DND-41 (cell line): ENCODE results near the gene TNPO3.

ENCODE experiments used
- ATAC-seq: fragments of 200-7000 bp; cut with Tn5 transposase; 3 replicates; pipeline ENCODE4 v1.9.1; 2021; ENCODE audit warnings: low read depth; ENCODE audit not compliant: insufficient read depth
- DNase-seq: peaks from one replicate; pipeline ENCODE4 v3.0.0-alpha.2; 2020
- H2AFZ ChIP-seq: 2 replicates; pipeline ENCODE4 v1.6.0; 2012; ENCODE audit warnings: low read depth, low read length
- H3K27ac ChIP-seq: 2 replicates; pipeline ENCODE4 v1.5.1; 2012; ENCODE audit warnings: low read length, inconsistent platforms
- H3K27me3 ChIP-seq: fragments of 200-600 bp; sonication (generic); 2 replicates; pipeline ENCODE4 v1.6.0; 2012; ENCODE audit warnings: low read length, mild to moderate bottlenecking, inconsistent platforms; ENCODE audit not compliant: insufficient read depth, poor library complexity
- H3K36me3 ChIP-seq: 2 replicates; pipeline ENCODE4 v1.5.1; 2012; ENCODE audit warnings: low read length, inconsistent platforms; ENCODE audit not compliant: insufficient read depth
- H3K4me1 ChIP-seq: 2 replicates; pipeline ENCODE4 v1.5.1; 2012; ENCODE audit warnings: mild to moderate bottlenecking, low read length; ENCODE audit not compliant: insufficient read depth
- H3K4me2 ChIP-seq: 2 replicates; pipeline ENCODE4 v1.6.0; 2012; ENCODE audit warnings: mild to moderate bottlenecking, moderate library complexity, low read length, inconsistent platforms; ENCODE audit not compliant: insufficient read depth
- H3K4me3 ChIP-seq, 2 experiments: fragments of 200-600 bp in 1 of 2; shearing (Covaris generic) in 1 of 2; 2 replicates each; pipeline ENCODE4 v1.5.1; 2012 to 2016; ENCODE audit warnings: inconsistent platforms in 2 of 2, low read length in 2 of 2, mild to moderate bottlenecking in 2 of 2, low read depth in 1 of 2, moderate library complexity in 1 of 2
- H3K79me2 ChIP-seq: 2 replicates; pipeline ENCODE4 v1.6.0; 2012; ENCODE audit warnings: low read length, inconsistent platforms; ENCODE audit not compliant: insufficient read depth
- H3K9ac ChIP-seq: 2 replicates; pipeline ENCODE4 v1.6.0; 2012; ENCODE audit warnings: low read depth, mild to moderate bottlenecking, inconsistent platforms, low read length, moderate library complexity
- H3K9me3 ChIP-seq: 2 replicates; pipeline ENCODE4 v1.5.1; 2012; ENCODE audit warnings: low read length, moderate library complexity, mild to moderate bottlenecking, inconsistent platforms; ENCODE audit not compliant: insufficient read depth, severe bottlenecking
- H4K20me1 ChIP-seq: 2 replicates; pipeline ENCODE4 v1.6.0; 2012; ENCODE audit warnings: low read length; ENCODE audit not compliant: insufficient read depth
- CTCF ChIP-seq: IDR thresholded peaks from 2 replicates; pipeline ENCODE4 v1.5.1; 2012; ENCODE audit warnings: borderline replicate concordance, low read length, moderate library complexity, mild to moderate bottlenecking; ENCODE audit not compliant: poor library complexity, severe bottlenecking; ENCODE audit errors: extremely low read depth
- EZH2 ChIP-seq: IDR thresholded peaks from 3 replicates; pipeline ENCODE4 v1.6.1; 2012; ENCODE audit warnings: borderline replicate concordance, low read depth, mild to moderate bottlenecking, moderate library complexity, low read length, inconsistent platforms; ENCODE audit not compliant: severe bottlenecking

Gene TNPO3

GRCh38 chr7:129094501-129094900 lies 39.6 kb upstream of the TNPO3 start:
- H4K20me1 ChIP-seq: no peaks in the 10 kb centered on the region
- H3K4me3 ChIP-seq: no peak overlapping the region
- no peaks in the 10 kb centered on the region for H3K27me3 ChIP-seq
- no peak for DNase-seq
- no peak overlapping the region for H3K27ac ChIP-seq
- TF ChIP-seq EZH2: no peak
- no peak for TF ChIP-seq CTCF
- no peak for ATAC-seq
- no peaks in the 10 kb centered on the region for H3K79me2 ChIP-seq
- no peaks in the 10 kb centered on the region for H3K36me3 ChIP-seq
- H2AFZ ChIP-seq: no peak overlapping the region
- H3K4me2 ChIP-seq: no peak overlapping the region
- H3K4me1 ChIP-seq: peaks cover 21% of the 10 kb centered on the region
- no peaks in the 10 kb centered on the region for H3K9me3 ChIP-seq
- H3K9ac ChIP-seq: no peak overlapping the region

GRCh38 chr7:129093867-129094456 lies 39.1 kb upstream of the TNPO3 start:
- no peak overlapping the region for H2AFZ ChIP-seq
- H3K4me1 ChIP-seq: peaks cover 21% of the 10 kb centered on the region
- H3K4me3 ChIP-seq: no peak overlapping the region
- no peaks in the 10 kb centered on the region for H3K79me2 ChIP-seq
- TF ChIP-seq EZH2: no peak
- TF ChIP-seq CTCF: no peak
- no peak overlapping the region for H3K9ac ChIP-seq
- no peak overlapping the region for H3K4me2 ChIP-seq
- ATAC-seq (no peak), DNase-seq (no peak)
- H3K36me3 ChIP-seq: no peaks in the 10 kb centered on the region
- H4K20me1 ChIP-seq: no peaks in the 10 kb centered on the region
- no peak overlapping the region for H3K27ac ChIP-seq
- no peaks in the 10 kb centered on the region for H3K9me3 ChIP-seq
- H3K27me3 ChIP-seq: no peaks in the 10 kb centered on the region

- TF ChIP-seq EZH2: no peak
- TF ChIP-seq CTCF: peak; percentile 99
- Histone ChIP-seq H3K4me1 (peaks cover 21% of the 10 kb centered on the region), H3K4me2 (no peak overlapping the region), H3K27ac (no peak overlapping the region), H2AFZ (peak overlapping the region; percentile 55), H3K9me3 (no peaks in the 10 kb centered on the region), H3K27me3 (no peaks in the 10 kb centered on the region), H3K36me3 (no peaks in the 10 kb centered on the region), H4K20me1 (no peaks in the 10 kb centered on the region), H3K4me3 (no peak overlapping the region), H3K9ac (no peak overlapping the region), H3K79me2 (no peaks in the 10 kb centered on the region)
- DNase-seq (peak; percentile 88), ATAC-seq (peak; percentile 73)
Observed at GRCh38 chr7:129091484-129092002, 36.6 kb upstream of the TNPO3 start.
